MCF 10A (cell line): ENCODE data around the gene EHMT1. TPM values are rescaled to one million over a fixed set of nuclear protein-coding genes. Genes with fewer than 3 reads are reported as not detected.

ENCODE experiments used
- BruUV-seq: library from RNA; stranded (reverse); fragments of 400-500 nt; replicated peaks from 2 replicates; lab custom pipeline; 2021; lab: Mats Ljungman, UMichigan
- CTCF ChIA-PET: fragments of 300-600 bp; sonication (Branson Sonifier 250); formaldehyde crosslinking; extraction: SDS; loops from one replicate; lab custom pipeline; 2021; ENCODE audit warnings: antibody characterized with exemption, inconsistent platforms; lab: Yijun Ruan, JAX
- POLR2A ChIA-PET: fragments of 300-600, 350-650 bp; sonication (Branson Sonifier 250); formaldehyde crosslinking; extraction: SDS; loops from one replicate; lab custom pipeline; 2020; ENCODE audit warnings: antibody characterized with exemption, inconsistent platforms; lab: Yijun Ruan, JAX
- DNase-seq: peaks from one replicate; pipeline ENCODE4 v3.0.0-alpha.2; 2018; ENCODE audit not compliant: unreplicated experiment
- H3K27ac Mint-ChIP-seq: one replicate; pipeline ENCODE4 v1.8.0; 2022; ENCODE audit warnings: mild to moderate bottlenecking, low read depth, mixed read lengths; ENCODE audit not compliant: unreplicated experiment
- H3K27me3 Mint-ChIP-seq: one replicate; pipeline ENCODE4 v1.8.0; 2022; ENCODE audit warnings: mixed read lengths; ENCODE audit not compliant: insufficient read depth, unreplicated experiment
- H3K36me3 Mint-ChIP-seq: one replicate; pipeline ENCODE4 v1.8.0; 2022; ENCODE audit warnings: mild to moderate bottlenecking, moderate library complexity, mixed read lengths; ENCODE audit not compliant: insufficient read depth, unreplicated experiment
- H3K4me1 Mint-ChIP-seq: one replicate; pipeline ENCODE4 v1.8.0; 2022; ENCODE audit warnings: mixed read lengths; ENCODE audit not compliant: insufficient read depth, unreplicated experiment
- H3K4me3 Mint-ChIP-seq: one replicate; pipeline ENCODE4 v1.8.0; 2022; ENCODE audit warnings: mild to moderate bottlenecking, moderate library complexity, mixed read lengths; ENCODE audit not compliant: unreplicated experiment
- H3K9me3 Mint-ChIP-seq: one replicate; pipeline ENCODE4 v1.8.0; 2022; ENCODE audit warnings: mixed read lengths; ENCODE audit not compliant: unreplicated experiment
- CTCF ChIP-seq: fragments of 200-600 bp; IDR thresholded peaks from one replicate; pipeline ENCODE4 v1.8.0; 2022; ENCODE audit warnings: antibody characterized with exemption, mild to moderate bottlenecking; ENCODE audit not compliant: unreplicated experiment
- intact Hi-C: fragments of 100-400 bp; cut with micrococcal nuclease; formaldehyde crosslinking; loops from 2 replicates; pipeline ENCODE4 v1.14.1; 2022
- total RNA-seq: library from RNA; stranded (reverse); gene quantifications from 2 replicates; pipeline ENCODE4 v1.2.3, GENCODE V29; 2022

Gene EHMT1
- total RNA-seq, 1 experiment from 2014 or later: 79.7 TPM

- Mint-ChIP-seq H3K9me3 (no peaks in the 10 kb centered on the region), H3K27ac (no peak overlapping the region), H3K27me3 (no peaks in the 10 kb centered on the region), H3K4me1 (no peaks in the 10 kb centered on the region), H3K4me3 (no peak overlapping the region), H3K36me3 (peaks cover 70% of the 10 kb centered on the region)
- CTCF ChIA-PET: no interaction called here
- BruUV-seq: no TSS peak
- no peak for DNase-seq
- POLR2A ChIA-PET: no interaction called here
- no peak for TF ChIP-seq CTCF
- intact Hi-C loops: no loop called here
Measured at GRCh38 chr9:137832191-137832700, 213.4 kb downstream of the EHMT1 start.

GRCh38 chr9:137832830-137833590, 214.2 kb downstream of the EHMT1 start:
- CTCF ChIA-PET: no interaction called here
- no TSS peak for BruUV-seq
- POLR2A ChIA-PET: no interaction called here
- intact Hi-C loops: no loop called here
- Mint-ChIP-seq H3K4me1 (no peaks in the 10 kb centered on the region), H3K9me3 (no peaks in the 10 kb centered on the region), H3K27me3 (no peaks in the 10 kb centered on the region), H3K36me3 (peaks cover 72% of the 10 kb centered on the region), H3K27ac (no peak overlapping the region), H3K4me3 (no peak overlapping the region)
- no peak for TF ChIP-seq CTCF
- no peak for DNase-seq

GRCh38 chr9:137833721-137834613, 215.2 kb downstream of the EHMT1 start:
- Mint-ChIP-seq H3K27me3 (no peaks in the 10 kb centered on the region), H3K27ac (no peak overlapping the region), H3K9me3 (no peaks in the 10 kb centered on the region), H3K36me3 (peaks cover 72% of the 10 kb centered on the region), H3K4me1 (no peaks in the 10 kb centered on the region), H3K4me3 (no peak overlapping the region)
- TF ChIP-seq CTCF: no peak
- ChIA-PET POLR2A (no interaction called here), CTCF (interaction anchor here (0.7 kb wide), 1 partner anchor 149 kb away, joined by 4 read pairs; no protein-coding TSS in a partner anchor)
- intact Hi-C loops: no loop called here
- no TSS peak for BruUV-seq
- no peak for DNase-seq
